IMR-90 (cell line): ENCODE data around the gene OR5AK2. TPM values are rescaled to one million over a fixed set of nuclear protein-coding genes. Genes with fewer than 3 reads are reported as not detected.
A peak's percentile ranks its signal among the peaks of the same experiment; 100 is the strongest.

Experiments
- ATAC-seq: fragments of 200-7000 bp; cut with Tn5 transposase; 2 replicates; pipeline ENCODE4 v1.9.1; 2020; ENCODE audit warnings: low read depth, mild to moderate bottlenecking, moderate library complexity
- BruUV-seq: library from RNA; stranded (reverse); fragments of 400-500 nt; replicated peaks from 2 replicates; lab custom pipeline; 2021; lab: Mats Ljungman, UMichigan
- CTCF ChIA-PET: fragments of 300-600 bp; formaldehyde crosslinking; extraction: SDS; loops from one replicate; lab custom pipeline; 2021; ENCODE audit warnings: antibody characterized with exemption; lab: Yijun Ruan, JAX
- POLR2A ChIA-PET: fragments of 300-600 bp; sonication (Branson Sonifier 250); formaldehyde crosslinking; loops from one replicate; lab custom pipeline; 2022; ENCODE audit warnings: antibody characterized with exemption; ENCODE audit not compliant: unreplicated experiment; lab: Charles Lee
- DNase-seq: peaks from one replicate; pipeline ENCODE4 v3.0.0; 2013
- H2AFZ ChIP-seq: replicated peaks from 2 replicates; pipeline ENCODE3; 2013; ENCODE audit warnings: low read length, mild to moderate bottlenecking; ENCODE audit not compliant: poor library complexity
- H2AK5ac ChIP-seq: 2 replicates; pipeline ENCODE4 v1.6.1; 2013; ENCODE audit warnings: low read depth, low read length, inconsistent platforms
- H2AK9ac ChIP-seq: replicated peaks from 2 replicates; pipeline ENCODE3; 2013; ENCODE audit warnings: mild to moderate bottlenecking, low read depth, low read length, moderate library complexity; ENCODE audit not compliant: poor library complexity
- H2BK120ac ChIP-seq: 2 replicates; pipeline ENCODE4 v1.6.1; 2013; ENCODE audit warnings: low read depth, low read length, inconsistent platforms
- H2BK15ac ChIP-seq: 3 replicates; pipeline ENCODE4 v1.6.1; 2013; ENCODE audit warnings: low read depth, low read length, inconsistent platforms
- H2BK20ac ChIP-seq: 2 replicates; pipeline ENCODE4 v1.6.1; 2013; ENCODE audit warnings: low read depth, mild to moderate bottlenecking, inconsistent platforms, low read length, moderate library complexity
- H2BK5ac ChIP-seq: 2 replicates; pipeline ENCODE4 v1.6.1; 2013; ENCODE audit warnings: mild to moderate bottlenecking, low read depth, low read length, inconsistent platforms; ENCODE audit not compliant: poor library complexity, severe bottlenecking
- H3K14ac ChIP-seq: replicated peaks from 2 replicates; pipeline ENCODE4 v1.6.1; 2013; ENCODE audit warnings: low read depth, low read length, inconsistent platforms
- H3K18ac ChIP-seq: 2 replicates; pipeline ENCODE4 v1.6.1; 2013; ENCODE audit warnings: low read depth, low read length, control low read depth
- H3K23ac ChIP-seq: 2 replicates; pipeline ENCODE4 v1.6.1; 2013; ENCODE audit warnings: low read depth, low read length, inconsistent platforms
- H3K27ac ChIP-seq: 2 replicates; pipeline ENCODE4 v1.5.1; 2013; ENCODE audit warnings: mild to moderate bottlenecking, control low read depth, low read length; ENCODE audit not compliant: insufficient read depth
- H3K27me3 ChIP-seq: 2 replicates; pipeline ENCODE4 v1.6.1; 2013; ENCODE audit warnings: low read length; ENCODE audit not compliant: control insufficient read depth, insufficient read depth
- H3K36me3 ChIP-seq: 2 replicates; pipeline ENCODE4 v1.6.1; 2013; ENCODE audit warnings: low read length, mixed read lengths; ENCODE audit not compliant: control insufficient read depth, insufficient read depth
- H3K4ac ChIP-seq: 2 replicates; pipeline ENCODE4 v1.6.1; 2013; ENCODE audit warnings: low read depth, low read length, inconsistent platforms
- H3K4me1 ChIP-seq: 2 replicates; pipeline ENCODE4 v1.6.1; 2013; ENCODE audit warnings: low read length, mixed read lengths; ENCODE audit not compliant: control insufficient read depth, insufficient read depth
- H3K4me2 ChIP-seq: 2 replicates; pipeline ENCODE4 v1.6.1; 2013; ENCODE audit warnings: low read depth, mild to moderate bottlenecking, control low read depth, low read length, moderate library complexity
- H3K4me3 ChIP-seq: 2 replicates; pipeline ENCODE4 v1.5.1; 2013; ENCODE audit warnings: low read depth, mild to moderate bottlenecking, control low read depth, low read length, moderate library complexity; ENCODE audit not compliant: insufficient read depth
- H3K56ac ChIP-seq: 2 replicates; pipeline ENCODE4 v1.6.1; 2013; ENCODE audit warnings: low read length, inconsistent platforms; ENCODE audit not compliant: insufficient read depth; ENCODE audit errors: extremely low read depth
- H3K79me1 ChIP-seq, 2 experiments: 2 replicates each; pipeline ENCODE4 v1.6.1; 2013; ENCODE audit warnings: low read length in 2 of 2, inconsistent platforms in 1 of 2, low read depth in 1 of 2
- H3K9ac ChIP-seq: 2 replicates; pipeline ENCODE4 v1.6.1; 2013; ENCODE audit warnings: low read depth, low read length, control low read depth
- H3K9me1 ChIP-seq: 2 replicates; pipeline ENCODE4 v1.6.1; 2013; ENCODE audit warnings: low read length, inconsistent platforms; ENCODE audit not compliant: insufficient read depth
- H3K9me3 ChIP-seq: 2 replicates; pipeline ENCODE4 v1.6.1; 2013; ENCODE audit warnings: low read length; ENCODE audit not compliant: control insufficient read depth, insufficient read depth
- H4K20me1 ChIP-seq: 2 replicates; pipeline ENCODE4 v1.6.1; 2013; ENCODE audit warnings: low read length, inconsistent platforms; ENCODE audit not compliant: insufficient read depth
- H4K5ac ChIP-seq: 2 replicates; pipeline ENCODE4 v1.6.1; 2013; ENCODE audit warnings: mild to moderate bottlenecking, low read depth, low read length, control low read depth
- H4K8ac ChIP-seq, 2 experiments: 2 replicates each; pipeline ENCODE4 v1.6.1; 2013; ENCODE audit warnings: low read depth in 2 of 2, low read length in 2 of 2, control low read depth in 1 of 2, inconsistent platforms in 1 of 2
- H4K91ac ChIP-seq: 2 replicates; pipeline ENCODE4 v1.6.1; 2013; ENCODE audit warnings: low read depth, low read length, inconsistent platforms; ENCODE audit not compliant: insufficient read depth
- CEBPB ChIP-seq: IDR thresholded peaks from 2 replicates; pipeline ENCODE4 v1.6.1; 2012; ENCODE audit warnings: low read depth, low read length, improper control_type of control experiment
- MAFK ChIP-seq: IDR thresholded peaks from 2 replicates; pipeline ENCODE4 v1.6.1; 2012; ENCODE audit warnings: low read depth, low read length, improper control_type of control experiment
- RAD21 ChIP-seq: IDR thresholded peaks from 2 replicates; pipeline ENCODE4 v1.6.1; 2012; ENCODE audit warnings: low read length, improper control_type of control experiment
- SMC3 ChIP-seq: fragments of 150-350 bp; IDR thresholded peaks from 2 replicates; pipeline ENCODE4 v1.6.1; 2016; ENCODE audit warnings: low read depth, mild to moderate bottlenecking, antibody characterized with exemption, low read length, moderate library complexity
- WGBS, 2 experiments: methylation state at CpG; one replicate each; pipeline versions ENCODE4 v1.1.5 to v1.1.7; 2013; ENCODE audit warnings: missing lambda C conversion rate in 2 of 2; ENCODE audit not compliant: insufficient read length in 1 of 2; ENCODE audit errors: extremely low coverage in 2 of 2; 5-methylcytosine and 5-hydroxymethylcytosine counted together
- dilution Hi-C: fragments of 300-500 bp; cut with HindIII; formaldehyde crosslinking; loops from one replicate; pipeline ENCODE4 v1.14.3; 2018; ENCODE audit warnings: low sequenced_read_pairs; ENCODE audit not compliant: unreplicated experiment
- in situ Hi-C: fragments of 300-500 bp; cut with MboI; formaldehyde crosslinking; loops from 3 replicates; pipeline ENCODE4 v1.14.3; 2019; ENCODE audit warnings: low sequenced_read_pairs, inconsistent platforms, mixed read lengths
- intact Hi-C: fragments of 100-400 bp; cut with micrococcal nuclease; formaldehyde crosslinking; loops from 2 replicates; pipeline ENCODE4 v1.10.0; 2022
- polyA plus RNA-seq, 3 experiments: library from polyadenylated mRNA; depleted of rRNA; stranded (reverse); fragments of >200 nt; gene quantifications; 2 replicates each; pipeline ENCODE4 v1.2.3, GENCODE V29; 2012; ENCODE audit warnings: low replicate concordance in 1 of 3
- total RNA-seq: library from RNA; depleted of rRNA; stranded (reverse); fragments of >200 nt; gene quantifications from 2 replicates; pipeline ENCODE4 v1.2.3, GENCODE V29; 2012
- TF ChIP-seq, protein P1 (sequence below): conservative IDR thresholded peaks from 2 replicates; pipeline ENCODE4 v1.5.1; 2012; ENCODE audit warnings: mild to moderate bottlenecking, low read depth, low read length, improper control_type of control experiment

OR5AK2 gene
- total and polyA plus RNA-seq, 2 of the 4 experiments (the other 2 are of a cell fraction): not detected

DNA sequence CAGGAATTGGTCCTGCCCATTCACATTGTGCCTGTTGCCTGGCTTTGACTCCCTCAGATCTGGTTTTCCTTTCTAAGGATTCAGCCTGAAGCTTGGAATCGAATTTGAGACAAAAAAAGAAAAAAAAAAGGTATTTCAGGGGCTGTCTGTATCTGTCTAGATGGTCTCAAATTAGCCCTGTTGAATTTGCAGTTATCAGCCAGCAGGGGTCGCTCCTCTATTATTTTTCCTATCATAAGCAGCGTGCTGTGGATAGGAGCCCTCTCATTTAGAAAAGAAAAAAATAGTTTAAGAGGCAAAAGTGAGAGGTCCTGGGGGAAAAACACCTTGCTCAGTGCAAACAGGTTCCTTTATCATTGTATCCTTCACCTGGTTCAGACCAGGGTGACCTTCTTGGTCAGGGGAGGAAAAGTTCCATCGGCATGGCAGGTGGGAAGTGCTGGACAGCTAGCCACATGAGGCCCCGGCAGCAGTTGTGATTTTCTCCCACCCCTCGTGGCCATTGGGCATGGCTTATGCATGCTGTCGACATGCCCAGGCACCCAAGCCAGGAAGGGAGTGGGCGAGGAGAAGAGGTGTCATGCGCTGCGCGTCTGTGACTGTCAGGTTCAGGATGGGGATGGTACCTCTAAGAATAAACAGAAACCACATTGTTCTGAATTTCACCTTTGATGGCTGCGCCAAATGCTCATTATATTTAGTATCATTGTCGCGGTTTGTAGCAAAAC, 13.1 kb downstream of the OR5AK2 start:
- WGBS, 2 experiments: 100% methylated on average over 2 of the region's 14 CpGs; no CpG with 5 or more reads in 1 of the 2 experiments
- Histone ChIP-seq H3K9me3 (no peaks in the 10 kb centered on the region; the same call in 1 of the 2 replicates), H4K8ac (no peak overlapping the region), H3K9ac (no peak overlapping the region), H2AK9ac (no peak overlapping the region), H3K9me1 (no peaks in the 10 kb centered on the region), H3K14ac (no peak overlapping the region), H3K56ac (no peak overlapping the region), H3K4me3 (no peak overlapping the region), H2AK5ac (no peak overlapping the region), H3K79me1 (no peaks in the 10 kb centered on the region), H3K4ac (no peak overlapping the region), H2BK15ac (no peak overlapping the region), H3K27me3 (no peaks in the 10 kb centered on the region), H3K4me1 (no peaks in the 10 kb centered on the region), H3K36me3 (no peaks in the 10 kb centered on the region), H2AFZ (no peak overlapping the region), H4K91ac (no peak overlapping the region), H3K23ac (no peak overlapping the region), H3K4me2 (no peak overlapping the region), H3K27ac (no peak overlapping the region), H2BK120ac (no peak overlapping the region), H3K18ac (no peak overlapping the region), H2BK20ac (no peak overlapping the region), H4K20me1 (no peaks in the 10 kb centered on the region), H4K5ac (no peak overlapping the region), H2BK5ac (no peak overlapping the region)
- DNase-seq (peak; percentile 21), ATAC-seq (peak; percentile 83)
- dilution Hi-C loops (no loop called here), intact Hi-C loops (loop anchor here (1.0 kb wide), 1 partner anchor 247 kb away; no protein-coding TSS in a partner anchor), in situ Hi-C loops (loop anchor here (10.0 kb wide), 1 partner anchor 253 kb away; no protein-coding TSS in a partner anchor)
- no TSS peak for BruUV-seq
- ChIA-PET CTCF (interaction anchor here (0.6 to 0.9 kb wide), 2 partner anchors 247 to 248 kb away, joined by 3 to 5 read pairs; no protein-coding TSS in a partner anchor), POLR2A (no interaction called here)
- TF ChIP-seq SMC3 (peak; percentile 87), RAD21 (peak; percentile 77), CEBPB (no peak), MAFK (no peak)
- TF ChIP-seq, protein P1, sequence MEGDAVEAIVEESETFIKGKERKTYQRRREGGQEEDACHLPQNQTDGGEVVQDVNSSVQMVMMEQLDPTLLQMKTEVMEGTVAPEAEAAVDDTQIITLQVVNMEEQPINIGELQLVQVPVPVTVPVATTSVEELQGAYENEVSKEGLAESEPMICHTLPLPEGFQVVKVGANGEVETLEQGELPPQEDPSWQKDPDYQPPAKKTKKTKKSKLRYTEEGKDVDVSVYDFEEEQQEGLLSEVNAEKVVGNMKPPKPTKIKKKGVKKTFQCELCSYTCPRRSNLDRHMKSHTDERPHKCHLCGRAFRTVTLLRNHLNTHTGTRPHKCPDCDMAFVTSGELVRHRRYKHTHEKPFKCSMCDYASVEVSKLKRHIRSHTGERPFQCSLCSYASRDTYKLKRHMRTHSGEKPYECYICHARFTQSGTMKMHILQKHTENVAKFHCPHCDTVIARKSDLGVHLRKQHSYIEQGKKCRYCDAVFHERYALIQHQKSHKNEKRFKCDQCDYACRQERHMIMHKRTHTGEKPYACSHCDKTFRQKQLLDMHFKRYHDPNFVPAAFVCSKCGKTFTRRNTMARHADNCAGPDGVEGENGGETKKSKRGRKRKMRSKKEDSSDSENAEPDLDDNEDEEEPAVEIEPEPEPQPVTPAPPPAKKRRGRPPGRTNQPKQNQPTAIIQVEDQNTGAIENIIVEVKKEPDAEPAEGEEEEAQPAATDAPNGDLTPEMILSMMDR: peak; percentile 72
